Endothelial cell of umbilical vein (primary cell): ENCODE results near the gene ZCCHC14. TPM values are rescaled to one million over a fixed set of nuclear protein-coding genes. Genes with fewer than 3 reads are reported as not detected.

Experiments used
- BruUV-seq: library from RNA; stranded (reverse); fragments of 400-500 nt; replicated peaks from 2 replicates; lab custom pipeline; 2021; lab: Mats Ljungman, UMichigan
- CTCF ChIA-PET: fragments of 300-600, 350-600 bp; sonication (Branson Sonifier 250); formaldehyde crosslinking; loops from one replicate; lab custom pipeline; 2021; ENCODE audit warnings: antibody characterized with exemption, inconsistent platforms; lab: Charles Lee
- POLR2A ChIA-PET: fragments of 300-600, 350-600 bp; sonication (Branson Sonifier 250); formaldehyde crosslinking; loops from one replicate; lab custom pipeline; 2021; ENCODE audit warnings: antibody characterized with exemption, inconsistent platforms; lab: Charles Lee
- DNase-seq: peaks from one replicate; pipeline ENCODE4 v3.0.0-alpha.2; 2011; ENCODE audit warnings: low read depth, low spot score
- FAIRE-seq: peaks from 2 replicates; lab custom pipeline; 2011; peaks lifted over from hg19 to GRCh38; lab: Jason Lieb, UNC
- H2AFZ ChIP-seq: 2 replicates; pipeline ENCODE4 v1.6.0; 2012; ENCODE audit warnings: low read depth, low read length, control low read depth, inconsistent platforms
- H3K27ac ChIP-seq: 2 replicates; pipeline ENCODE4 v1.5.1; 2011; ENCODE audit warnings: low read depth, mild to moderate bottlenecking, control low read depth, low read length, moderate library complexity; ENCODE audit not compliant: insufficient read depth
- H3K27me3 ChIP-seq, 2 experiments: 2 replicates each; pipeline versions ENCODE4 v1.6.0 to v1.6.1; 2011; ENCODE audit warnings: low read length in 2 of 2, mixed read lengths in 1 of 2; ENCODE audit not compliant: control insufficient read depth in 2 of 2, insufficient read depth in 2 of 2
- H3K36me3 ChIP-seq, 2 experiments: 2 replicates in 1 of 2; 3 replicates in 1 of 2; pipeline ENCODE4 v1.5.1; 2011; ENCODE audit warnings: low read length in 2 of 2, mild to moderate bottlenecking in 1 of 2, moderate library complexity in 1 of 2; ENCODE audit not compliant: control insufficient read depth in 2 of 2, insufficient read depth in 2 of 2; ENCODE audit errors: extremely low read depth in 1 of 2
- H3K4me1 ChIP-seq: 3 replicates; pipeline ENCODE4 v1.5.1; 2011; ENCODE audit warnings: mild to moderate bottlenecking, low read length; ENCODE audit not compliant: control insufficient read depth, insufficient read depth; ENCODE audit errors: extremely low read depth
- H3K4me2 ChIP-seq: 2 replicates; pipeline ENCODE4 v1.6.1; 2011; ENCODE audit warnings: low read length, control low read depth, mixed read lengths; ENCODE audit not compliant: insufficient read depth
- H3K4me3 ChIP-seq, 3 experiments: fragments of 200-600 bp in 1 of 3; sonication (generic), shearing (Covaris generic) in 1 of 3; replicated peaks in 1 of 3; 2 replicates each; pipeline ENCODE4 v1.5.1; 2011 to 2016; ENCODE audit warnings: control low read depth in 3 of 3, low read length in 3 of 3, mild to moderate bottlenecking in 2 of 3, inconsistent platforms in 1 of 3, low read depth in 1 of 3, moderate library complexity in 1 of 3; ENCODE audit not compliant: insufficient read depth in 1 of 3
- H3K79me2 ChIP-seq: 2 replicates; pipeline ENCODE4 v1.6.0; 2012; ENCODE audit warnings: low read length, inconsistent platforms; ENCODE audit not compliant: control insufficient read depth, insufficient read depth
- H3K9ac ChIP-seq: replicated peaks from 2 replicates; pipeline ENCODE3; 2011; ENCODE audit warnings: low read length, control low read depth; ENCODE audit not compliant: insufficient read depth; ENCODE audit errors: extremely low read depth
- H3K9me1 ChIP-seq: replicated peaks from 3 replicates; pipeline ENCODE4 v1.6.0; 2011; ENCODE audit warnings: mild to moderate bottlenecking, low read length; ENCODE audit not compliant: control insufficient read depth, insufficient read depth; ENCODE audit errors: extremely low read depth
- H3K9me3 ChIP-seq: replicated peaks from 2 replicates; pipeline ENCODE4 v1.5.1; 2012; ENCODE audit warnings: low read length, inconsistent platforms; ENCODE audit not compliant: control insufficient read depth, insufficient read depth
- H4K20me1 ChIP-seq: replicated peaks from 2 replicates; pipeline ENCODE3; 2011; ENCODE audit warnings: mild to moderate bottlenecking, low read length; ENCODE audit not compliant: control insufficient read depth, insufficient read depth; ENCODE audit errors: extremely low read depth
- EZH2 ChIP-seq: IDR thresholded peaks from 2 replicates; pipeline ENCODE4 v1.6.1; 2012; ENCODE audit warnings: borderline replicate concordance, low read depth, mild to moderate bottlenecking, moderate library complexity, low read length, inconsistent platforms; ENCODE audit not compliant: severe bottlenecking
- FOS ChIP-seq: IDR thresholded peaks from 2 replicates; pipeline ENCODE4 v1.6.1; 2011; ENCODE audit warnings: mild to moderate bottlenecking, low read length, moderate library complexity, borderline replicate concordance; ENCODE audit not compliant: insufficient read depth
- GATA2 ChIP-seq: IDR thresholded peaks from 2 replicates; pipeline ENCODE4 v1.7.0; 2011; ENCODE audit warnings: low read depth, mild to moderate bottlenecking, moderate library complexity, mixed read lengths, low read length; ENCODE audit not compliant: insufficient read length, insufficient read depth
- JUN ChIP-seq: IDR thresholded peaks from 2 replicates; pipeline ENCODE4 v1.6.1; 2011; ENCODE audit warnings: borderline replicate concordance, low read depth; ENCODE audit not compliant: insufficient read length, insufficient read depth
- MYC ChIP-seq: IDR thresholded peaks from one replicate; pipeline ENCODE4 v1.6.1; 2011; ENCODE audit warnings: mild to moderate bottlenecking, low read depth, low read length
- POLR2A ChIP-seq: IDR thresholded peaks from 2 replicates; pipeline ENCODE4 v1.6.1; 2012; ENCODE audit warnings: low read depth, mild to moderate bottlenecking, control low read depth, low read length
- POLR2AphosphoS5 ChIP-seq: IDR thresholded peaks from 2 replicates; pipeline ENCODE4 v1.6.1; 2012; ENCODE audit warnings: low read depth, mild to moderate bottlenecking, control low read depth, low read length, moderate library complexity; ENCODE audit not compliant: insufficient read depth
- dilution Hi-C: fragments of 300-500 bp; cut with MboI; formaldehyde crosslinking; loops from one replicate; pipeline ENCODE4 v1.15.0; 2019; ENCODE audit warnings: low sequenced_read_pairs; ENCODE audit not compliant: extremely low pct_ligation_motif_present
- intact Hi-C: fragments of 100-400 bp; cut with micrococcal nuclease; formaldehyde crosslinking; loops from one replicate; pipeline ENCODE4 v1.10.0; 2022
- polyA plus RNA-seq, 4 experiments: library from polyadenylated mRNA; depleted of rRNA in 3 of 4; stranded (reverse) in 3 of 4; unstranded in 1 of 4; fragments of >200 nt; gene quantifications; 2 replicates each; pipeline versions ENCODE4 v1.2.1 to v1.2.3, GENCODE V29; 2011 to 2012; ENCODE audit warnings: missing spikeins in 1 of 4
- total RNA-seq: library from RNA; stranded (reverse); gene quantifications from 2 replicates; pipeline ENCODE4 v1.2.3, GENCODE V29; 2021
- TF ChIP-seq, protein P1 (sequence below): IDR thresholded peaks from 2 replicates; pipeline ENCODE4 v1.6.1; 2011; ENCODE audit not compliant: insufficient read depth, insufficient read length
- TF ChIP-seq, protein P2 (sequence below), 2 donors: IDR thresholded peaks; 1 replicate in 1 of 2; 2 replicates in 1 of 2; pipeline ENCODE4 v1.5.1; 2011; ENCODE audit warnings: low read length in 2 of 2, mild to moderate bottlenecking in 2 of 2, moderate library complexity in 2 of 2, control low read depth in 1 of 2, inconsistent platforms in 1 of 2, low read depth in 1 of 2; ENCODE audit not compliant: insufficient read depth in 1 of 2; ENCODE audit errors: extremely low read depth in 1 of 2

The ZCCHC14 gene
- total and polyA plus RNA-seq, 2 donors (not counting 3 experiments of a cell fraction or from before 2014, with no cell fraction given), result 9.5 to 30.9 TPM

DNA sequence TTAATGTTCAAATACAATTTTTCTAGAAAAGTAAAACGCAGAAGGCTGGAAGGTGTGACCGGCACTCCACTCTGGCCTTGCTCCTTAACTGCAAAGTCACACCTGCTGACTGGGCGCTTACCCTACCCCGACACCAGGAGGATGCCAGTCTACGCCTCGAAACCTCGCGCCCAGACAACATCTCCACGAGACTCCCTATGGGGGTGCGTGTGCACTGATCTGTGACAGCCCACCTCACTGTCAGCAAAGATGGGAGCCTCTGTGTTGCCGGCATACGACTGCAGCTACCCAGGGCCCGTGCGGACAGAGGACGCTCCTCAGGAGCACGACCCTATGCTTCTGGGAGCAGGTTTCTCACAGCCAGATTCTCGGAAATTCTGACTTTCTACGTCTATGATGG lies 74.6 kb downstream of the ZCCHC14 start:
- Histone ChIP-seq H3K4me3 (no peak overlapping the region), H3K27ac (no peak overlapping the region), H3K79me2 (no peaks in the 10 kb centered on the region), H3K4me1 (no peaks in the 10 kb centered on the region), H3K4me2 (no peak overlapping the region), H3K9me1 (no peaks in the 10 kb centered on the region), H3K36me3 (peaks cover 6 to 37% of the 10 kb centered on the region in 2 experiments), H3K27me3 (no peaks in the 10 kb centered on the region), H2AFZ (no peak overlapping the region), H4K20me1 (no peaks in the 10 kb centered on the region), H3K9ac (no peak overlapping the region), H3K9me3 (no peaks in the 10 kb centered on the region)
- POLR2A ChIA-PET, result no interaction called here
- FAIRE-seq (no peak), DNase-seq (no peak)
- TF ChIP-seq EZH2 (no peak), JUN (no peak), GATA2 (no peak), POLR2A (no peak), FOS (no peak), POLR2AphosphoS5 (no peak), MYC (no peak)
- TF ChIP-seq, protein P1, sequence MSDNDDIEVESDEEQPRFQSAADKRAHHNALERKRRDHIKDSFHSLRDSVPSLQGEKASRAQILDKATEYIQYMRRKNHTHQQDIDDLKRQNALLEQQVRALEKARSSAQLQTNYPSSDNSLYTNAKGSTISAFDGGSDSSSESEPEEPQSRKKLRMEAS, result no peak
- TF ChIP-seq, protein P2, sequence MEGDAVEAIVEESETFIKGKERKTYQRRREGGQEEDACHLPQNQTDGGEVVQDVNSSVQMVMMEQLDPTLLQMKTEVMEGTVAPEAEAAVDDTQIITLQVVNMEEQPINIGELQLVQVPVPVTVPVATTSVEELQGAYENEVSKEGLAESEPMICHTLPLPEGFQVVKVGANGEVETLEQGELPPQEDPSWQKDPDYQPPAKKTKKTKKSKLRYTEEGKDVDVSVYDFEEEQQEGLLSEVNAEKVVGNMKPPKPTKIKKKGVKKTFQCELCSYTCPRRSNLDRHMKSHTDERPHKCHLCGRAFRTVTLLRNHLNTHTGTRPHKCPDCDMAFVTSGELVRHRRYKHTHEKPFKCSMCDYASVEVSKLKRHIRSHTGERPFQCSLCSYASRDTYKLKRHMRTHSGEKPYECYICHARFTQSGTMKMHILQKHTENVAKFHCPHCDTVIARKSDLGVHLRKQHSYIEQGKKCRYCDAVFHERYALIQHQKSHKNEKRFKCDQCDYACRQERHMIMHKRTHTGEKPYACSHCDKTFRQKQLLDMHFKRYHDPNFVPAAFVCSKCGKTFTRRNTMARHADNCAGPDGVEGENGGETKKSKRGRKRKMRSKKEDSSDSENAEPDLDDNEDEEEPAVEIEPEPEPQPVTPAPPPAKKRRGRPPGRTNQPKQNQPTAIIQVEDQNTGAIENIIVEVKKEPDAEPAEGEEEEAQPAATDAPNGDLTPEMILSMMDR (IDR thresholded peaks at IDR 0.05; ENCODE audit: extremely low read depth in 1 of 2, insufficient read depth in 1 of 2, low read depth in 1 of 2, low read length in 2 of 2), result no peak
- CTCF ChIA-PET, result interaction anchor here (2.1 to 2.8 kb wide), 3 partner anchors 154 to 351 kb away, joined by 14 to 54 read pairs (median 47); no protein-coding TSS in a partner anchor
- intact Hi-C loops (loop anchor here (5.0 kb wide), 1 partner anchor 39 kb away; no protein-coding TSS in a partner anchor), dilution Hi-C loops (no loop called here)
- BruUV-seq, result no TSS peak
